Fibroblast of skin of scalp (primary cell): ENCODE results near the gene TNFRSF1A.
"Not testable (repeated sequence)": the region's sequence is repeated elsewhere in the genome, so short reads cannot be mapped to it uniquely, and the experiment has no call there.

ENCODE experiments used
- DNase-seq: peaks from one replicate; pipeline ENCODE4 v3.0.0-alpha.2; 2013

The TNFRSF1A gene

GRCh38 chr12:6355491-6356373, 13.9 kb upstream of the TNFRSF1A start:
- no peak for DNase-seq

GRCh38 chr12:6354495-6355393, 12.9 kb upstream of the TNFRSF1A start:
- DNase-seq = no peak

GRCh38 chr12:6352193-6353173, 10.6 kb upstream of the TNFRSF1A start:
- no peak for DNase-seq

- no peak for DNase-seq
Observed at GRCh38 chr12:6351622-6352021, 9.7 kb upstream of the TNFRSF1A start.

GRCh38 chr12:6347367-6348338, 5.8 kb upstream of the TNFRSF1A start:
- no peak for DNase-seq

GRCh38 chr12:6346942-6347341, 5.1 kb upstream of the TNFRSF1A start:
- DNase-seq = no peak

GRCh38 chr12:6346235-6346832, 4.5 kb upstream of the TNFRSF1A start:
- DNase-seq = no peak

GRCh38 chr12:6345319-6346091, 3.6 kb upstream of the TNFRSF1A start:
- DNase-seq = peak; percentile 80

GRCh38 chr12:6344101-6344660, 2.3 kb upstream of the TNFRSF1A start:
- DNase-seq = not testable (repeated sequence)

GRCh38 chr12:6343518-6343917, 1.6 kb upstream of the TNFRSF1A start:
- no peak for DNase-seq

GRCh38 chr12:6342140-6342889, 439 bp upstream of the TNFRSF1A start:
- no peak for DNase-seq

- DNase-seq = no peak
Observed at GRCh38 chr12:6340745-6341416, 995 bp downstream of the TNFRSF1A start.

GRCh38 chr12:6340032-6340638, 1.7 kb downstream of the TNFRSF1A start:
- peak; percentile 62 for DNase-seq

GRCh38 chr12:6338955-6339354, 2.9 kb downstream of the TNFRSF1A start:
- DNase-seq = no peak

- not testable (repeated sequence) for DNase-seq
Observed at GRCh38 chr12:6338536-6338935, 3.3 kb downstream of the TNFRSF1A start.

GRCh38 chr12:6337958-6338433, 3.9 kb downstream of the TNFRSF1A start:
- DNase-seq = no peak
